GM18861 (cell line): ENCODE measurements around the gene ZNF223.

Experiments used
- ATAC-seq: cut with Tn5 transposase; IDR thresholded peaks from one replicate; pipeline ENCODE4 v1.9.1; 2021; ENCODE audit not compliant: unreplicated experiment

The ZNF223 gene

GRCh38 chr19:44051650-44052402 lies at the start of gene ZNF223:
ZNF223 (plus strand) TSS chr19:44052036; CDS start chr19:44055177, 3,141 bp downstream.
- no peak for ATAC-seq

GRCh38 chr19:44002212-44002565 lies 49.6 kb upstream of the ZNF223 start:
- no peak for ATAC-seq

- ATAC-seq = peak; percentile 83
Measured at GRCh38 chr19:44002566-44003460, 49.0 kb upstream of the ZNF223 start, which contains the start of gene ZNF230. ZNF230 (plus strand) TSS chr19:44002957; CDS start chr19:44007079, 4,122 bp downstream.

GRCh38 chr19:44003461-44004009 lies 48.3 kb upstream of the ZNF223 start:
- ATAC-seq = peak; percentile 41

- no peak for ATAC-seq
Measured at GRCh38 chr19:44005973-44006372, 45.9 kb upstream of the ZNF223 start.

- ATAC-seq = no peak
Measured at GRCh38 chr19:44007473-44007872, 44.4 kb upstream of the ZNF223 start.

- no peak for ATAC-seq
Measured at GRCh38 chr19:44010468-44010867, 41.4 kb upstream of the ZNF223 start.

- ATAC-seq = no peak
Measured at GRCh38 chr19:44019498-44019897, 32.3 kb upstream of the ZNF223 start.

GRCh38 chr19:44021221-44021620 lies 30.6 kb upstream of the ZNF223 start:
- ATAC-seq = no peak

- ATAC-seq = no peak
Measured at GRCh38 chr19:44024900-44025216, 27.0 kb upstream of the ZNF223 start.

- ATAC-seq = peak; percentile 84
Measured at GRCh38 chr19:44025217-44025936, 26.5 kb upstream of the ZNF223 start, which contains the start of gene ZNF222. ZNF222 (plus strand) TSS chr19:44025379; CDS start chr19:44025437, 58 bp downstream.

- no peak for ATAC-seq
Measured at GRCh38 chr19:44026622-44027021, 25.2 kb upstream of the ZNF223 start.

GRCh38 chr19:44032001-44032610 lies 19.7 kb upstream of the ZNF223 start:
- no peak for ATAC-seq

GRCh38 chr19:44042147-44042546 lies 9.7 kb upstream of the ZNF223 start:
- ATAC-seq = no peak

- ATAC-seq = no peak
Measured at GRCh38 chr19:44050740-44051649, 841 bp upstream of the ZNF223 start.

- ATAC-seq = no peak
Measured at GRCh38 chr19:44055870-44056269, 4.0 kb downstream of the ZNF223 start.

- ATAC-seq = no peak
Measured at GRCh38 chr19:44059229-44059628, 7.4 kb downstream of the ZNF223 start.

- no peak for ATAC-seq
Measured at GRCh38 chr19:44061038-44061437, 9.2 kb downstream of the ZNF223 start.

- ATAC-seq = no peak
Measured at GRCh38 chr19:44066305-44066704, 14.5 kb downstream of the ZNF223 start.

GRCh38 chr19:44069415-44069814 lies 17.6 kb downstream of the ZNF223 start:
- ATAC-seq = no peak
